ENCODE results near the gene TMEM260.

GRCh38 chr14:56580221-56580711 lies 668 bp downstream of the TMEM260 start:
- no peak for TF ChIP-seq CTCF (IDR thresholded peaks at IDR 0.05)
- no peak for TF ChIP-seq POLR2A (IDR thresholded peaks at IDR 0.05)

Measured in right lobe of liver (tissue), 4 donors.